ENCODE results near the gene ADCK1. TPM values are rescaled to one million over a fixed set of nuclear protein-coding genes. Genes with fewer than 3 reads are reported as not detected.

Gene ADCK1
- total RNA-seq, 1 experiment from 2014 or later = 12.2 TPM

GRCh38 chr14:77868552-77869285 is 68.8 kb downstream of the ADCK1 start:
- H3K27me3 ChIP-seq (ENCODE audit: insufficient read depth, low read length) = no peaks in the 10 kb centered on the region
- H2BK5ac ChIP-seq (ENCODE audit: insufficient read length, low read length) = no peak overlapping the region
- no peak overlapping the region for H2BK12ac ChIP-seq (ENCODE audit: insufficient read length, low read depth, low read length)
- no peak overlapping the region for H4K8ac ChIP-seq (replicated peaks; ENCODE audit: insufficient read length, low read depth, low read length)
- H3K9me3 ChIP-seq (ENCODE audit: control insufficient read depth, low read depth, low read length) = no peaks in the 10 kb centered on the region
- Mint-ChIP-seq H3K4me3 (no peak overlapping the region), H3K4me1 (no peaks in the 10 kb centered on the region; a peak in 1 of 4 replicates), H3K27ac (no peak overlapping the region), H3K9me3 (peaks cover 0 to 6% of the 10 kb centered on the region in 2 experiments; a peak in 1 of 5 replicates), H3K27me3 (ENCODE audit: low read depth) (no peaks in the 10 kb centered on the region), H3K36me3 (ENCODE audit: insufficient read depth in 1 of 3, low read depth in 3 of 3) (peaks cover 0 to 8% (median 0%) of the 10 kb centered on the region in 3 experiments; a peak in 3 of 7 replicates)
- H3K79me2 ChIP-seq (ENCODE audit: insufficient read depth, low read length) = no peaks in the 10 kb centered on the region
- no peak overlapping the region for H3K9ac ChIP-seq (ENCODE audit: extremely low read depth, insufficient read length, low read length)
- no peak overlapping the region for H3T11ph ChIP-seq (ENCODE audit: low read length)
- H3K4me2 ChIP-seq (ENCODE audit: insufficient read depth, insufficient read length, low read length) = no peak overlapping the region
- no peak overlapping the region for H2AFZ ChIP-seq (ENCODE audit: low read length)
- H3K56ac ChIP-seq (ENCODE audit: insufficient read length, low read depth, low read length) = no peak overlapping the region
- no peaks in the 10 kb centered on the region for H3K23me2 ChIP-seq (ENCODE audit: insufficient read length, low read depth, low read length, poor library complexity, severe bottlenecking)
- DNase-seq = no peak
- no peak overlapping the region for H2AK5ac ChIP-seq (ENCODE audit: insufficient read length, low read length)
- H3K14ac ChIP-seq (ENCODE audit: insufficient read depth, low read length) = no peak overlapping the region
- no peak overlapping the region for H4K91ac ChIP-seq (ENCODE audit: insufficient read length, low read depth, low read length)
- no peak overlapping the region for H2BK15ac ChIP-seq (ENCODE audit: low read depth, low read length)
- H4K5ac ChIP-seq (ENCODE audit: insufficient read length, low read depth, low read length) = no peak overlapping the region
- no peaks in the 10 kb centered on the region for H3K4me1 ChIP-seq (ENCODE audit: insufficient read depth, low read length)
- no peak overlapping the region for H3K27ac ChIP-seq (ENCODE audit: insufficient read length, low read depth, low read length)
- no peak overlapping the region for H3K4ac ChIP-seq (ENCODE audit: low read depth, low read length)
- WGBS (ENCODE audit: extremely low coverage, insufficient read length, low lambda C conversion rate) = no CpG with 5 or more reads among the region's 13 CpGs
- H2BK120ac ChIP-seq (ENCODE audit: low read depth, low read length, poor library complexity, severe bottlenecking) = no peak overlapping the region
- no peaks in the 10 kb centered on the region for H4K20me1 ChIP-seq (ENCODE audit: control insufficient read depth, insufficient read depth, insufficient read length)
- TF ChIP-seq CTCF (conservative IDR thresholded peaks at IDR 0.05) = no peak
- H3K23ac ChIP-seq (ENCODE audit: insufficient read length, low read depth, low read length) = no peak overlapping the region
- no peak overlapping the region for H3K18ac ChIP-seq (ENCODE audit: insufficient read length, low read depth, low read length)
- no peak overlapping the region for H2BK20ac ChIP-seq (ENCODE audit: low read depth, low read length, poor library complexity, severe bottlenecking)
- no peaks in the 10 kb centered on the region for H3K79me1 ChIP-seq (ENCODE audit: insufficient read depth, low read depth, low read length, poor library complexity, severe bottlenecking)
